Subcutaneous abdominal adipose tissue (tissue), 5 donors: ENCODE results near the gene DOCK9.

Experiments
- H3K27ac ChIP-seq: one replicate; pipeline ENCODE4 v1.7.0; 2013; ENCODE audit warnings: low read depth, mild to moderate bottlenecking, inconsistent platforms, low read length, moderate library complexity
- H3K27me3 ChIP-seq, 5 donors: one replicate each; pipeline ENCODE4 v1.7.0; 2013; ENCODE audit warnings: low read length in 5 of 5, inconsistent platforms in 1 of 5; ENCODE audit not compliant: control insufficient read depth in 5 of 5, insufficient read depth in 4 of 5
- H3K36me3 ChIP-seq, 5 donors: one replicate each; pipeline ENCODE4 v1.7.0; 2013; ENCODE audit warnings: low read length in 5 of 5; ENCODE audit not compliant: control insufficient read depth in 5 of 5, insufficient read depth in 5 of 5
- H3K4me1 ChIP-seq, 5 donors: one replicate each; pipeline ENCODE4 v1.7.0; 2013; ENCODE audit warnings: low read length in 5 of 5, mild to moderate bottlenecking in 3 of 5, moderate library complexity in 1 of 5; ENCODE audit not compliant: control insufficient read depth in 5 of 5, insufficient read depth in 5 of 5
- H3K4me3 ChIP-seq, 5 donors: one replicate each; pipeline ENCODE4 v1.7.0; 2013; ENCODE audit warnings: low read length in 5 of 5, low read depth in 1 of 5
- H3K9ac ChIP-seq, 5 donors: one replicate each; pipeline ENCODE4 v1.7.0; 2013; ENCODE audit warnings: low read length in 5 of 5, mild to moderate bottlenecking in 4 of 5, moderate library complexity in 3 of 5
- H3K9me3 ChIP-seq, 5 donors: one replicate each; pipeline ENCODE4 v1.7.0; 2013; ENCODE audit warnings: low read length in 5 of 5; ENCODE audit not compliant: control insufficient read depth in 5 of 5
- donor health status: healthy.
- donor health status: healthy.
- donor health status: healthy.
- donor health status: healthy.
- donor health status: healthy.

Gene DOCK9

GRCh38 chr13:98922306-98922705 is 55.6 kb downstream of the DOCK9 start:
- H3K27ac ChIP-seq: no peak overlapping the region
- peaks cover 0 to 9% (median 6%) of the 10 kb centered on the region in 5 donors for H3K36me3 ChIP-seq
- H3K9ac ChIP-seq: no peak overlapping the region

GRCh38 chr13:98921786-98922185 is 56.1 kb downstream of the DOCK9 start:
- Histone ChIP-seq H3K36me3 (peaks cover 0 to 9% (median 6%) of the 10 kb centered on the region in 5 donors), H3K4me1 (peaks cover 0 to 43% (median 20%) of the 10 kb centered on the region in 5 donors), H3K4me3 (no peak overlapping the region), H3K9ac (no peak overlapping the region), H3K27ac (no peak overlapping the region), H3K27me3 (no peaks in the 10 kb centered on the region), H3K9me3 (no peaks in the 10 kb centered on the region)

More at GRCh38 chr13:98922306-98922705, 55.6 kb downstream of the DOCK9 start:
- Histone ChIP-seq H3K4me1 (peaks cover 0 to 38% (median 15%) of the 10 kb centered on the region in 5 donors), H3K9me3 (no peaks in the 10 kb centered on the region), H3K4me3 (no peak overlapping the region), H3K27me3 (no peaks in the 10 kb centered on the region)

GRCh38 chr13:98921015-98921580 is 56.8 kb downstream of the DOCK9 start:
- Histone ChIP-seq H3K4me3 (no peak overlapping the region), H3K27me3 (no peaks in the 10 kb centered on the region), H3K9me3 (no peaks in the 10 kb centered on the region), H3K9ac (no peak overlapping the region), H3K4me1 (peaks cover 0 to 50% (median 25%) of the 10 kb centered on the region in 5 donors), H3K27ac (no peak overlapping the region), H3K36me3 (peaks cover 0 to 9% (median 6%) of the 10 kb centered on the region in 5 donors)

- no peak overlapping the region for H3K9ac ChIP-seq
- no peaks in the 10 kb centered on the region for H3K27me3 ChIP-seq
- no peaks in the 10 kb centered on the region for H3K9me3 ChIP-seq
- no peak overlapping the region for H3K27ac ChIP-seq
- peaks cover 0 to 13% (median 6%) of the 10 kb centered on the region in 5 donors for H3K36me3 ChIP-seq
- H3K4me3 ChIP-seq: no peak overlapping the region
- H3K4me1 ChIP-seq: peaks cover 0 to 48% (median 25%) of the 10 kb centered on the region in 5 donors
Measured at GRCh38 chr13:98919566-98919965, 58.3 kb downstream of the DOCK9 start.

- peaks cover 0 to 13% (median 6%) of the 10 kb centered on the region in 5 donors for H3K36me3 ChIP-seq
- H3K27me3 ChIP-seq: no peaks in the 10 kb centered on the region
- H3K27ac ChIP-seq: no peak overlapping the region
- no peaks in the 10 kb centered on the region for H3K9me3 ChIP-seq
- H3K4me3 ChIP-seq: no peak overlapping the region
- H3K9ac ChIP-seq: no peak overlapping the region
- peaks cover 0 to 40% (median 20%) of the 10 kb centered on the region in 5 donors for H3K4me1 ChIP-seq
Measured at GRCh38 chr13:98918771-98919170, 59.1 kb downstream of the DOCK9 start.

GRCh38 chr13:98917116-98917515 is 60.7 kb downstream of the DOCK9 start:
- no peaks in the 10 kb centered on the region for H3K27me3 ChIP-seq
- peaks cover 0 to 13% (median 6%) of the 10 kb centered on the region in 5 donors for H3K36me3 ChIP-seq
- no peak overlapping the region for H3K9ac ChIP-seq
- H3K27ac ChIP-seq: peak overlapping the region; percentile 32
- peaks cover 0 to 33% (median 18%) of the 10 kb centered on the region in 5 donors for H3K4me1 ChIP-seq
- H3K4me3 ChIP-seq: no peak overlapping the region
- H3K9me3 ChIP-seq: no peaks in the 10 kb centered on the region

GRCh38 chr13:98916403-98916802 is 61.5 kb downstream of the DOCK9 start:
- Histone ChIP-seq H3K36me3 (peaks cover 0 to 8% (median 0%) of the 10 kb centered on the region in 5 donors), H3K27me3 (no peaks in the 10 kb centered on the region), H3K4me1 (peaks cover 0 to 29% (median 18%) of the 10 kb centered on the region in 5 donors), H3K4me3 (no peak overlapping the region), H3K9ac (no peak overlapping the region), H3K27ac (no peak overlapping the region), H3K9me3 (no peaks in the 10 kb centered on the region)

- Histone ChIP-seq H3K36me3 (peaks cover 0 to 8% (median 0%) of the 10 kb centered on the region in 5 donors), H3K4me3 (no peak overlapping the region), H3K9ac (no peak overlapping the region), H3K4me1 (peaks cover 0 to 30% (median 18%) of the 10 kb centered on the region in 5 donors), H3K9me3 (no peaks in the 10 kb centered on the region), H3K27ac (no peak overlapping the region), H3K27me3 (no peaks in the 10 kb centered on the region)
Measured at GRCh38 chr13:98915981-98916380, 61.9 kb downstream of the DOCK9 start.

- Histone ChIP-seq H3K9ac (no peak overlapping the region), H3K27ac (no peak overlapping the region), H3K9me3 (no peaks in the 10 kb centered on the region), H3K27me3 (no peaks in the 10 kb centered on the region), H3K4me1 (peaks cover 0 to 34% (median 18%) of the 10 kb centered on the region in 5 donors), H3K4me3 (no peak overlapping the region), H3K36me3 (peaks cover 0 to 6% (median 0%) of the 10 kb centered on the region in 5 donors)
Measured at GRCh38 chr13:98915563-98915962, 62.3 kb downstream of the DOCK9 start.

GRCh38 chr13:98913741-98914140 is 64.1 kb downstream of the DOCK9 start:
- Histone ChIP-seq H3K4me3 (no peak overlapping the region), H3K9me3 (no peaks in the 10 kb centered on the region), H3K36me3 (peaks cover 0 to 6% (median 0%) of the 10 kb centered on the region in 5 donors), H3K27ac (no peak overlapping the region), H3K4me1 (peaks cover 0 to 31% (median 18%) of the 10 kb centered on the region in 5 donors), H3K9ac (no peak overlapping the region), H3K27me3 (no peaks in the 10 kb centered on the region)
